Measurements from ENCODE around the gene MRC2. TPM values are rescaled to one million over a fixed set of nuclear protein-coding genes. Genes with fewer than 3 reads are reported as not detected.

Gene MRC2
- total RNA-seq, 1 experiment from 2014 or later, result 2.3 TPM

- Mint-ChIP-seq H3K4me3 (ENCODE audit: low read depth, unreplicated experiment) (no peak overlapping the region), H3K27me3 (ENCODE audit: unreplicated experiment) (peaks cover 16% of the 10 kb centered on the region), H3K27ac (ENCODE audit: unreplicated experiment) (no peak overlapping the region), H3K36me3 (ENCODE audit: insufficient read depth, unreplicated experiment) (peaks cover 14% of the 10 kb centered on the region), H3K4me1 (ENCODE audit: low read depth, unreplicated experiment) (peaks cover 5% of the 10 kb centered on the region), H3K9me3 (ENCODE audit: low read depth, unreplicated experiment) (no peaks in the 10 kb centered on the region)
- CTCF ChIA-PET, result interaction anchor here (0.5 kb wide), 1 partner anchor 203 kb away, joined by 6 read pairs; no protein-coding TSS in a partner anchor
- intact Hi-C loops (cut with micrococcal nuclease; ENCODE audit: unreplicated experiment), result no loop called here
- no peak for DNase-seq
- BruUV-seq (replicated peaks), result no TSS peak
- no peak for TF ChIP-seq CTCF (IDR thresholded peaks at IDR 0.05; ENCODE audit: unreplicated experiment)
Observed at GRCh38 chr17:62625870-62626200, 1.6 kb upstream of the MRC2 start.

- DNase-seq, result no peak
- intact Hi-C loops (cut with micrococcal nuclease; ENCODE audit: unreplicated experiment), result no loop called here
Observed at GRCh38 chr17:62626719-62627218, 701 bp upstream of the MRC2 start.

GRCh38 chr17:62627904-62628633 is 599 bp downstream of the MRC2 start:
- intact Hi-C loops (cut with micrococcal nuclease; ENCODE audit: unreplicated experiment), result no loop called here
- no peak overlapping the region for H3K27ac Mint-ChIP-seq (ENCODE audit: unreplicated experiment)
- H3K27me3 Mint-ChIP-seq (ENCODE audit: unreplicated experiment), result peaks cover 17% of the 10 kb centered on the region
- no peaks in the 10 kb centered on the region for H3K9me3 Mint-ChIP-seq (ENCODE audit: low read depth, unreplicated experiment)
- no peak for TF ChIP-seq CTCF (IDR thresholded peaks at IDR 0.05; ENCODE audit: unreplicated experiment)
- CTCF ChIA-PET, result no interaction called here
- peak; percentile 3 for DNase-seq
- peaks cover 14% of the 10 kb centered on the region for H3K36me3 Mint-ChIP-seq (ENCODE audit: insufficient read depth, unreplicated experiment)
- peak overlapping the region; percentile 71 for H3K4me3 Mint-ChIP-seq (ENCODE audit: low read depth, unreplicated experiment)
- no TSS peak for BruUV-seq (replicated peaks)
- peaks cover 5% of the 10 kb centered on the region for H3K4me1 Mint-ChIP-seq (ENCODE audit: low read depth, unreplicated experiment)

More at GRCh38 chr17:62626719-62627218, 701 bp upstream of the MRC2 start:
- Mint-ChIP-seq H3K27me3 (ENCODE audit: unreplicated experiment) (peaks cover 17% of the 10 kb centered on the region), H3K4me3 (ENCODE audit: low read depth, unreplicated experiment) (peak overlapping the region; percentile 71), H3K36me3 (ENCODE audit: insufficient read depth, unreplicated experiment) (peaks cover 14% of the 10 kb centered on the region), H3K9me3 (ENCODE audit: low read depth, unreplicated experiment) (no peaks in the 10 kb centered on the region), H3K4me1 (ENCODE audit: low read depth, unreplicated experiment) (peaks cover 5% of the 10 kb centered on the region), H3K27ac (ENCODE audit: unreplicated experiment) (no peak overlapping the region)
- CTCF ChIA-PET, result no interaction called here
- no TSS peak for BruUV-seq (replicated peaks)
- TF ChIP-seq CTCF (IDR thresholded peaks at IDR 0.05; ENCODE audit: unreplicated experiment), result no peak

- Mint-ChIP-seq H3K4me3 (ENCODE audit: low read depth, unreplicated experiment) (peak overlapping the region; percentile 71), H3K4me1 (ENCODE audit: low read depth, unreplicated experiment) (peaks cover 5% of the 10 kb centered on the region), H3K36me3 (ENCODE audit: insufficient read depth, unreplicated experiment) (peaks cover 14% of the 10 kb centered on the region), H3K27me3 (ENCODE audit: unreplicated experiment) (peaks cover 17% of the 10 kb centered on the region), H3K9me3 (ENCODE audit: low read depth, unreplicated experiment) (no peaks in the 10 kb centered on the region), H3K27ac (ENCODE audit: unreplicated experiment) (no peak overlapping the region)
- no TSS peak for BruUV-seq (replicated peaks)
- DNase-seq, result no peak
- CTCF ChIA-PET, result interaction anchor here (0.6 kb wide), 1 partner anchor 62 kb away, joined by 8 read pairs; no protein-coding TSS in a partner anchor
- intact Hi-C loops (cut with micrococcal nuclease; ENCODE audit: unreplicated experiment), result no loop called here
- TF ChIP-seq CTCF (IDR thresholded peaks at IDR 0.05; ENCODE audit: unreplicated experiment), result no peak
Observed at GRCh38 chr17:62628831-62629555, 1.5 kb downstream of the MRC2 start.

Data from Calu3 (cell line).